ENCODE data around the gene SIDT1.
A peak's percentile ranks its signal among the peaks of the same experiment; 100 is the strongest.

Gene SIDT1

DNA sequence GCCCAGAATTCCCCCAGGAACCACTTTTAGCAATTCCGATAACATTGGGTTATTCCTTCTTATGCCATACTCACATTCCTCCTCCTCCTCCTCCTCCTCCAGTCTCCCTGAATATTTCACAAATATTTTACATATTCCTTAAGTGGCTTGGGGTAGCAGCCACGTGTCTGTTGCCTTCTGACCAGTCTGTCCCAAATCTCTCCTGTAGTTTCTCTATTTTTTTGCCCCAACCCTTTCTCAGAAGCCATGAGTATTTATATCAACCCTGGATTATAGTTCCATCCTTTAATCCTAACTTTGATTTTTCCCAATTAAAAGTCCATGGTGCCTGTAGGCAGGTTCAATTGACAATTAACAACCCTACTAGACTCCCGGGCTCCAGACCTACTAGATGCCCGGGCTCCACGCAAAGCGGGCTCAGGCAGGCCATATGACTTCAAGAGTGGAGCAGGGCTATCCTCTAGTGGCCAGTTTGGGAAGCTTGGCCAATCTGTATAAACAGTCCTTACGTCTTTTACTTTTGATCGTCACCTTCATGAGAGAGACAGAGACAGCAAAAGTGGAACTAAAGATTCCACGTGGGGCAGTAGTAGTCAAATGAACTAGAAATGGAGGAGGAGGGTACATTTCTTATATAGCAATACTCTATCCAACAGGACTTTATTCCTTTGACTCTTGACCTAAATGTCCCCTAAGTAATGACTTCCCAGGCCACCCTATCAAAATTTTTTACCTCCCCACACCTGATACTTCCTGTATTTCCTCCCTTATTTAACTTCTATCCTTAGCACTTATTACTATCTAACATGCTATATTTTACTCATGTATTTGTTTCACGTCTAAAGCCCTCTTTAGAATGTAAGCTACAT, 94.4 kb downstream of the SIDT1 start:
- TF ChIP-seq RAD21 (IDR thresholded peaks at IDR 0.05; ENCODE audit: low read depth), result peak; percentile 91
- TF ChIP-seq ZBTB7A (IDR thresholded peaks at IDR 0.05; ENCODE audit: low read depth), result no peak
- TF ChIP-seq, protein P1, sequence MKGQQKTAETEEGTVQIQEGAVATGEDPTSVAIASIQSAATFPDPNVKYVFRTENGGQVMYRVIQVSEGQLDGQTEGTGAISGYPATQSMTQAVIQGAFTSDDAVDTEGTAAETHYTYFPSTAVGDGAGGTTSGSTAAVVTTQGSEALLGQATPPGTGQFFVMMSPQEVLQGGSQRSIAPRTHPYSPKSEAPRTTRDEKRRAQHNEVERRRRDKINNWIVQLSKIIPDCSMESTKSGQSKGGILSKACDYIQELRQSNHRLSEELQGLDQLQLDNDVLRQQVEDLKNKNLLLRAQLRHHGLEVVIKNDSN (IDR thresholded peaks at IDR 0.05), result no peak

DNA sequence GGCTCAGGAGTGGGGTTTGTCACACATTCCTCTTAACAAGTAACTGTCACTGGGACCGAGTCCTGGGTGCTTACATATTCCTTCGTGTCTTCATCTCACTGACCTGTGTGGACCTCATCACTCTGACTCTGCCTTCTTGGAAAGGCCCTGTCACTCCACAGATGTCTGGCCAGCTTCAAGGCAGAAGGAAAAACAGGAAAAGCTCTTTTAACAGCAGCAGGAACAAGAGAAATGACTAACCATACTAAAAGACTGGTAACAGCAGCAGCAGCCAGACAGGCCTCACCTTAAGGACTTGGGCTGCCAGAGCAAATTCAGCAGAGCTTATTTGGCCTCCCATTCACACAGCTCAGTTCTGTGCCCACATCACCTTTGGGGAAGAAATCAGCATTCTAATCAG, 96.0 kb downstream of the SIDT1 start:
- TF ChIP-seq RAD21 (IDR thresholded peaks at IDR 0.05; ENCODE audit: low read depth), result no peak
- no peak for TF ChIP-seq YY1 (IDR thresholded peaks at IDR 0.05; ENCODE audit: low read depth)
- TF ChIP-seq, protein P1 (IDR thresholded peaks at IDR 0.05), result no peak
- TF ChIP-seq EP300 (IDR thresholded peaks at IDR 0.05; ENCODE audit: borderline replicate concordance), result no peak
- TF ChIP-seq TCF12 (IDR thresholded peaks at IDR 0.05; ENCODE audit: low read depth), result no peak
- no peak for TF ChIP-seq ZBTB7A (IDR thresholded peaks at IDR 0.05; ENCODE audit: low read depth)
- no peak for TF ChIP-seq TAF1 (IDR thresholded peaks at IDR 0.05; ENCODE audit: low read depth)

DNA sequence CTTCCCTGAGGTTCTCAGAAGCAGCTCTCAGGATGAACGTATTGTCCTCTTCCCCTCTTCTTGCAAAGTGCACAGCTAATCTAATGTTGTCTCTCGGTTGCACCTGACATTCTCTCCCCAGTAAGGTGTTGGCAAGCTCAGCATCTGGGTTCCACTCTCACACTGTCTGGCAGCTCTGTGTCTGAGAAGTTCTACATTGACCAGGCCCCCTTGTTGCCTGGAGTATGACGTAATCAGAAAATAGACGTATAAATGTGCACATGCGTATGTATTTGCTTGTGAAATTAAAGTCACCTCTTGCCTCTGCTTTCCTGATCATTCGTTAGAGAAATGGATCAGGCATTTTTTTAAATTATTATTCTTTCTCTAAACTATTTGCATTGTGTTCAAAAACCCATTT, 96.4 kb downstream of the SIDT1 start:
- TF ChIP-seq CEBPB (IDR thresholded peaks at IDR 0.05), result no peak

DNA sequence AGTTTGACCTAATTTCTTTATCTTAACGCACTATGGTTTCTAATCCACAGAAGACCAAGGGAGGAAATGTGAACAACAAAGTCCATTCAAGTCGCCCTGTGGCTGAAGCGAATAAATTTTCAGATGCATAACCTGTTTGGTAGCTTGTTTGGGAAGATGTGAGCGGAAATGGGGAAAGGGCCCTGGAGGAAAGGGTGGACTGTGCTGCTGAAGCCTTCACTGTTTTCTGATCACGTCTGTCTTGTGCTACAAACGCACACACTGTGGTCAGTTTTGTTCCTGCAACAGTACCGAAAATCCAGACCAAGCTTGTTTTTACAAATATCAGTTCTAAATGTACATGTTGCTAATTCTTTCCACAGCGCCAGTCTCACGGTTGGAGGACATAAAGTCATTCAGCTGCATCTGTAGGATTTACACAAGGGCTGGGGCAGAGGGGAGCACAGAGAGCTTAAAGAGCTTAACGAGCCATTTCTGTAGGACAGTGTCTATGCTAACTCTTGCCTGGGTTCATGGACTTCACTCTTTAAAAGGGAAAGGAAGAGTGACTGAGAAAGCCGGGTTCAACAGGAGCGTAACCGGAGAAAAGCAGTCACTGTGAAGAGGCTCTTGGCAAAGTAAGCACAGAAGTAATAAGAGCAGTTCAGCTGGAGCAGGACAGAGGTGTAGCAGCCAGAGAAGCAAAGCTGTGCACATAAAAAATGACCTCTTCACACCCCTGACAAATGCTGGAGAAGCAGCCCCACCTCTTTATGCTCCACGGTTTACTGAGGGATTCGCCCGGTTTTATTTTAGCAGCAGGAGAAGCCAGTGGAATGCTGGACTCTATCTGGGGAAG, 97.4 kb downstream of the SIDT1 start:
- TF ChIP-seq FOXM1 (IDR thresholded peaks at IDR 0.05; ENCODE audit: borderline replicate concordance, low read depth) (no peak), TCF12 (IDR thresholded peaks at IDR 0.05; ENCODE audit: low read depth) (no peak), NFIC (IDR thresholded peaks at IDR 0.05) (no peak), EP300 (IDR thresholded peaks at IDR 0.05; ENCODE audit: borderline replicate concordance) (no peak), EGR1 (IDR thresholded peaks at IDR 0.05) (no peak), TAF1 (IDR thresholded peaks at IDR 0.05; ENCODE audit: low read depth) (no peak)
- TF ChIP-seq, protein P2, sequence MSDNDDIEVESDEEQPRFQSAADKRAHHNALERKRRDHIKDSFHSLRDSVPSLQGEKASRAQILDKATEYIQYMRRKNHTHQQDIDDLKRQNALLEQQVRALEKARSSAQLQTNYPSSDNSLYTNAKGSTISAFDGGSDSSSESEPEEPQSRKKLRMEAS (IDR thresholded peaks at IDR 0.05), result no peak
- TF ChIP-seq, protein P3, sequence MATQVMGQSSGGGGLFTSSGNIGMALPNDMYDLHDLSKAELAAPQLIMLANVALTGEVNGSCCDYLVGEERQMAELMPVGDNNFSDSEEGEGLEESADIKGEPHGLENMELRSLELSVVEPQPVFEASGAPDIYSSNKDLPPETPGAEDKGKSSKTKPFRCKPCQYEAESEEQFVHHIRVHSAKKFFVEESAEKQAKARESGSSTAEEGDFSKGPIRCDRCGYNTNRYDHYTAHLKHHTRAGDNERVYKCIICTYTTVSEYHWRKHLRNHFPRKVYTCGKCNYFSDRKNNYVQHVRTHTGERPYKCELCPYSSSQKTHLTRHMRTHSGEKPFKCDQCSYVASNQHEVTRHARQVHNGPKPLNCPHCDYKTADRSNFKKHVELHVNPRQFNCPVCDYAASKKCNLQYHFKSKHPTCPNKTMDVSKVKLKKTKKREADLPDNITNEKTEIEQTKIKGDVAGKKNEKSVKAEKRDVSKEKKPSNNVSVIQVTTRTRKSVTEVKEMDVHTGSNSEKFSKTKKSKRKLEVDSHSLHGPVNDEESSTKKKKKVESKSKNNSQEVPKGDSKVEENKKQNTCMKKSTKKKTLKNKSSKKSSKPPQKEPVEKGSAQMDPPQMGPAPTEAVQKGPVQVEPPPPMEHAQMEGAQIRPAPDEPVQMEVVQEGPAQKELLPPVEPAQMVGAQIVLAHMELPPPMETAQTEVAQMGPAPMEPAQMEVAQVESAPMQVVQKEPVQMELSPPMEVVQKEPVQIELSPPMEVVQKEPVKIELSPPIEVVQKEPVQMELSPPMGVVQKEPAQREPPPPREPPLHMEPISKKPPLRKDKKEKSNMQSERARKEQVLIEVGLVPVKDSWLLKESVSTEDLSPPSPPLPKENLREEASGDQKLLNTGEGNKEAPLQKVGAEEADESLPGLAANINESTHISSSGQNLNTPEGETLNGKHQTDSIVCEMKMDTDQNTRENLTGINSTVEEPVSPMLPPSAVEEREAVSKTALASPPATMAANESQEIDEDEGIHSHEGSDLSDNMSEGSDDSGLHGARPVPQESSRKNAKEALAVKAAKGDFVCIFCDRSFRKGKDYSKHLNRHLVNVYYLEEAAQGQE (IDR thresholded peaks at IDR 0.05; ENCODE audit: low read depth), result no peak

DNA sequence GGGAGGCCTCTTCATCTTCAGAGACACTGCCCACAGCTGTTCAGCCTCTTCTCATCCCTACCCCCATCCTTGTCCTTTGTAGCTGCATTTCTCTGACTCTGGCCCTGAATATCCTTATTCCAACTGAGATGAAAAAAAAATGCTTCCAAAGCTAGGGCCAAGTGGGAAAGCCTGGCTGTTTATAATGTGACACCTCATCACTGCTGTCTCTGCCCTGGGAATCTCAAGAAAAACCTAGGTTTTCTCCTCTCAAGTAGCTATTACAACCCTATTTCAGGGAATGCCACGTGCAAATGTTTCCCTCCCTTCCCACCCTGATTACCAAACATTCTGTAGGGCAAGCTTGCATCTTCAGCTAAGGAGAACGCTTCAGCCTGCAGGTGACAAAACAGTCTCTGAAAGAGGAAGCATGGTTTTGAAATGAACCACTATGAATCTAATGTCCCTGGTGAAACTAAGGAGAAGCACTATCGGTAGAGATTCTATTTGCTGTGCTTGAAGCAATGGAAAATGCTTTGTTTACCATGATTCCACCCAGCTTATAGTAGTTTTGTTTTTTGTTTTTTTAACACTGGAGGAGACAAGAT, 98.7 kb downstream of the SIDT1 start:
- TF ChIP-seq FOXM1 (IDR thresholded peaks at IDR 0.05; ENCODE audit: borderline replicate concordance, low read depth) (no peak), CEBPB (IDR thresholded peaks at IDR 0.05) (no peak), YY1 (IDR thresholded peaks at IDR 0.05; ENCODE audit: low read depth) (no peak), TCF12 (IDR thresholded peaks at IDR 0.05; ENCODE audit: low read depth) (no peak)
- TF ChIP-seq, protein P1 (IDR thresholded peaks at IDR 0.05), result no peak
- TF ChIP-seq, protein P3 (IDR thresholded peaks at IDR 0.05; ENCODE audit: low read depth), result no peak

DNA sequence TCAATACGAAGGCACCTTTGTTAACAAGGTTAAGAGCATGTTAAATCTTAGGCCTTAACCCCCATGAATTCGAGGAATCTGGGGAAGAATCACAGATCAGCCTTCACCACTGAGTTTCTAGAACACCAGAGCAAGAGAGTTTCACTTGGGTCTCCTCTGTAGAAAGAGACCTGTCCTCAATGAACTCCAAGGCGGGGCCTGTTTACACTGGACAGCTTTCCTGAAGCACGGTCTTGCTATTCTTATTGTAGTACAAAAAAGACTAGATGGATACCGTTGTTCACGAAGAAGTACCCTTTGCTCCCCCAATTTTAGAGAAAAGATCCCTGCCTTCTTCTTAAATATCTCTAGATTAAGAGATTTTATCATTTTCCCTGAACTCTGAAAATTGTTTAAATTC, 99.2 kb downstream of the SIDT1 start:
- TF ChIP-seq, protein P2 (IDR thresholded peaks at IDR 0.05), result no peak
- TF ChIP-seq TEAD4 (IDR thresholded peaks at IDR 0.05) (no peak), ZBTB7A (IDR thresholded peaks at IDR 0.05; ENCODE audit: low read depth) (no peak), NFIC (IDR thresholded peaks at IDR 0.05) (no peak), CREB1 (IDR thresholded peaks at IDR 0.05; ENCODE audit: low read depth) (no peak), CEBPB (IDR thresholded peaks at IDR 0.05) (no peak), TAF1 (IDR thresholded peaks at IDR 0.05; ENCODE audit: low read depth) (no peak), RAD21 (IDR thresholded peaks at IDR 0.05; ENCODE audit: low read depth) (no peak), FOXM1 (IDR thresholded peaks at IDR 0.05; ENCODE audit: borderline replicate concordance, low read depth) (no peak), YY1 (IDR thresholded peaks at IDR 0.05; ENCODE audit: low read depth) (no peak), EGR1 (IDR thresholded peaks at IDR 0.05) (no peak), EP300 (IDR thresholded peaks at IDR 0.05; ENCODE audit: borderline replicate concordance) (no peak), TCF12 (IDR thresholded peaks at IDR 0.05; ENCODE audit: low read depth) (no peak)
- TF ChIP-seq, protein P1 (IDR thresholded peaks at IDR 0.05), result no peak
- TF ChIP-seq, protein P3 (IDR thresholded peaks at IDR 0.05; ENCODE audit: low read depth), result no peak
